Ishikawa (cell line): ENCODE results near the gene UBL7.

Source experiments
- CEBPB ChIP-seq: IDR thresholded peaks from 2 replicates; pipeline ENCODE4 v1.6.1; 2012
- CREB1 ChIP-seq: IDR thresholded peaks from 2 replicates; pipeline ENCODE4 v1.6.1; 2012; ENCODE audit warnings: low read depth
- EGR1 ChIP-seq: IDR thresholded peaks from 2 replicates; pipeline ENCODE4 v1.6.1; 2012
- EP300 ChIP-seq: IDR thresholded peaks from 2 replicates; pipeline ENCODE4 v1.6.1; 2012; ENCODE audit warnings: borderline replicate concordance
- FOXM1 ChIP-seq: IDR thresholded peaks from 2 replicates; pipeline ENCODE4 v1.6.1; 2012; ENCODE audit warnings: low read depth, borderline replicate concordance
- MAX ChIP-seq: IDR thresholded peaks from 2 replicates; pipeline ENCODE4 v1.6.1; 2012
- NFIC ChIP-seq: IDR thresholded peaks from 2 replicates; pipeline ENCODE4 v1.6.1; 2012
- RAD21 ChIP-seq: IDR thresholded peaks from 2 replicates; pipeline ENCODE4 v1.6.1; 2012; ENCODE audit warnings: low read depth
- TAF1 ChIP-seq: IDR thresholded peaks from 2 replicates; pipeline ENCODE4 v1.6.1; 2012; ENCODE audit warnings: low read depth, mild to moderate bottlenecking
- TCF12 ChIP-seq: IDR thresholded peaks from 2 replicates; pipeline ENCODE4 v1.6.1; 2012; ENCODE audit warnings: low read depth
- TEAD4 ChIP-seq: IDR thresholded peaks from 2 replicates; pipeline ENCODE4 v1.6.1; 2012
- YY1 ChIP-seq: IDR thresholded peaks from 2 replicates; pipeline ENCODE4 v1.6.1; 2012; ENCODE audit warnings: low read depth
- ZBTB7A ChIP-seq: IDR thresholded peaks from 2 replicates; pipeline ENCODE4 v1.6.1; 2012; ENCODE audit warnings: low read depth
- TF ChIP-seq, protein P1 (sequence below): IDR thresholded peaks from 2 replicates; pipeline ENCODE4 v1.6.1; 2012
- TF ChIP-seq, protein P2 (sequence below): IDR thresholded peaks from 2 replicates; pipeline ENCODE4 v1.6.1; 2012; ENCODE audit warnings: low read depth, mild to moderate bottlenecking

Gene UBL7

GRCh38 chr15:74406517-74406916, 54.4 kb downstream of the UBL7 start:
- TF ChIP-seq CEBPB (no peak), YY1 (no peak), CREB1 (no peak)

DNA sequence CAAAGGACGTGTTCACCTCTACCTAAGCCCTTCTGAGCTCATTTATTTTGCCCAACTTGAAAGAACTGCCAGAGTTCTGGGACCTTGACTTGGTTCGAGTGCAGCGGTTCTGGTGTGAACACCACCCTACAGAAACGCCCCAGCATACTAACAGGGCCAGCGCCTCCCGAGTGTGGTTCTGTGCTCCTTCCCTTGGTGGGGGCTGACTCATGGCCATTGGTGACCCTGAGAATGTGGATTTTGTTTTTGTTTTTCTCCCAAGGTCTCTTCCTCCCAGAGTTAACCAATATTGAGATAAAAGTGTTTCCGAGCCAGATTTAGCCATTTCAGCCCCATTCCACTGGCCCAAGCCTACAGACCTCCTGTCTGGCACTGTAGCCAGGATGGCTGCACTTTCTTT, 55.1 kb downstream of the UBL7 start:
- no peak for TF ChIP-seq CREB1
- TF ChIP-seq RAD21 = no peak
- TF ChIP-seq EP300 = no peak
- TF ChIP-seq TEAD4 = no peak
- TF ChIP-seq, protein P1, sequence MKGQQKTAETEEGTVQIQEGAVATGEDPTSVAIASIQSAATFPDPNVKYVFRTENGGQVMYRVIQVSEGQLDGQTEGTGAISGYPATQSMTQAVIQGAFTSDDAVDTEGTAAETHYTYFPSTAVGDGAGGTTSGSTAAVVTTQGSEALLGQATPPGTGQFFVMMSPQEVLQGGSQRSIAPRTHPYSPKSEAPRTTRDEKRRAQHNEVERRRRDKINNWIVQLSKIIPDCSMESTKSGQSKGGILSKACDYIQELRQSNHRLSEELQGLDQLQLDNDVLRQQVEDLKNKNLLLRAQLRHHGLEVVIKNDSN = no peak
- no peak for TF ChIP-seq MAX
- TF ChIP-seq TCF12 = no peak

DNA sequence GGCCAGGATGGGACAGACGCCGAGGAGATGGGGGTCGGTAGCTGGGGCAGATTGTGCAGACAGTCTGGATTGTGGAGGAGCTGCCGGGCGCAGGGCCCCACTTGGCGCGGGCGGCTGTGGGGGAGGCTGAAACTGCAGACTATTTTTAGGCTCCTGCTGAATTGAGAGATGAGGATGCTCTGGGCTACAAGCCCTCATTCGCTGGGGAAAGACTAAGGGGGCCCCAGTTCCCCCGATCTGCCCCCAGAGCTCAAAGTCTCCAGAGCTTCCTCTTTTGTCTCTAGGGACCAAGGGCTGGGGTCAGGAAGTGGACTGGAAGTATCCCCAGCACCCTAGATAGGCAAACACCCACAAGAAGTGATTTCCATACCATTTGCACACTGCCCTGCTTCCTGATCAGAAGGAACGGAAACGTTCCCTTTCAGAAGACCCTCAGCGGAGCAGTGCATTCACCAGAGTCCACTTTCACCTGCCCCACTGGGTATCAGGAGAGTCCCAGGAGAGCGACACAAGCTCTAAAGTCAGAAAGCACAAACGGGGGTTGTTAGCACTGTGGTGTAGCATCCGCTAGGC, 56.9 kb downstream of the UBL7 start:
- TF ChIP-seq RAD21 (no peak), CREB1 (no peak), TCF12 (no peak), MAX (no peak), EGR1 (no peak), TAF1 (no peak), NFIC (no peak), YY1 (no peak)
- TF ChIP-seq, protein P1 = no peak

DNA sequence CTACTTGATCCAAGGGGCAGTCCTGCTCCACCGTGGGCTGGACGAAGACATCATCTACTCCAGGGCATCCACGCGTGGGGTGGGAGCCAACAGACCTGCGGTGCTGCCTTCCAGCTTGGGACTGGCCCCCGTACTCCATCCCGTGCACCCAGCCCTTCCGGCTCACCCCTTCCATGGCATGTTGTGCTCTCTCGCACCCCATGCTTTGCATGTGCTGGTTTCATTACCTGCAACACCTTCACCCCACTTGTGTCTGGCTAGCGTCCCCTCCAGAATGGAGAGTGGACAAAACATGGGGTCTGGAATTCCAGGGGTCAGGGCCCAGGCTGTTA, 57.4 kb downstream of the UBL7 start:
- TF ChIP-seq MAX = no peak

DNA sequence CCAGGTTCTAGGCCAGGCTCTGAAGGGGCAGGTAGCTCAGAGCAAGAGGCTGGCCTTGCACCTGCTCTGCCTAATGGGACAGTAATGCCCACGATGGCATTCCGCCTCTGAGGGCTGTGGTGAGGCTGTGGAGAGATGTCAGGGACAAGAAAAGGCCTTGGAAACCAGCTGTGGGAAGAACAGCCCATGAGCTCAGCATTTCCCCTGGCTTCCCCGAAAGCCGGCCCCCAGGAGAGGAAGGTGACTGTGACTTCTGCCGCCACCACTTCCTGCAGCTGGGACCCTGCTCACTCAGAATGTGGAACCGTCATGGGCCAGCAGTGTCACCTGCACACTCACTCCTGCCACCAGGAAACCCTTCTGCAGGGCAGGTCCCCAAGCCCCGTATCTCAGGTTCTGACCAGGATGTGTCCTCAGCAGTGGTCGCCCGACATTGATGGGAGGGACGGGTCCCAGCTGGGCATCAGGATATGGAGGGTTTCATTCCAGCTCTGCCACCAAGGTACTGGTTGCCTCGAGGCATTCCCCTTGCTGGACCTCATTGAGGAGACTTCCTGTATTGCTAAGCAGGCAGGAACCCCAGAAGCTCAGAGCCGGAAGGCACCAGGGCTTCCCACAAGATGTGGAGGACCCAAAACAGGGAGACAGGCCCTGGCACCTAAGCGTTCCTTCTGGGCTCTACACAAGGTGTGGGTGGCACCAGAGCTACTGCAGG, 57.9 kb downstream of the UBL7 start:
- TF ChIP-seq, protein P2, sequence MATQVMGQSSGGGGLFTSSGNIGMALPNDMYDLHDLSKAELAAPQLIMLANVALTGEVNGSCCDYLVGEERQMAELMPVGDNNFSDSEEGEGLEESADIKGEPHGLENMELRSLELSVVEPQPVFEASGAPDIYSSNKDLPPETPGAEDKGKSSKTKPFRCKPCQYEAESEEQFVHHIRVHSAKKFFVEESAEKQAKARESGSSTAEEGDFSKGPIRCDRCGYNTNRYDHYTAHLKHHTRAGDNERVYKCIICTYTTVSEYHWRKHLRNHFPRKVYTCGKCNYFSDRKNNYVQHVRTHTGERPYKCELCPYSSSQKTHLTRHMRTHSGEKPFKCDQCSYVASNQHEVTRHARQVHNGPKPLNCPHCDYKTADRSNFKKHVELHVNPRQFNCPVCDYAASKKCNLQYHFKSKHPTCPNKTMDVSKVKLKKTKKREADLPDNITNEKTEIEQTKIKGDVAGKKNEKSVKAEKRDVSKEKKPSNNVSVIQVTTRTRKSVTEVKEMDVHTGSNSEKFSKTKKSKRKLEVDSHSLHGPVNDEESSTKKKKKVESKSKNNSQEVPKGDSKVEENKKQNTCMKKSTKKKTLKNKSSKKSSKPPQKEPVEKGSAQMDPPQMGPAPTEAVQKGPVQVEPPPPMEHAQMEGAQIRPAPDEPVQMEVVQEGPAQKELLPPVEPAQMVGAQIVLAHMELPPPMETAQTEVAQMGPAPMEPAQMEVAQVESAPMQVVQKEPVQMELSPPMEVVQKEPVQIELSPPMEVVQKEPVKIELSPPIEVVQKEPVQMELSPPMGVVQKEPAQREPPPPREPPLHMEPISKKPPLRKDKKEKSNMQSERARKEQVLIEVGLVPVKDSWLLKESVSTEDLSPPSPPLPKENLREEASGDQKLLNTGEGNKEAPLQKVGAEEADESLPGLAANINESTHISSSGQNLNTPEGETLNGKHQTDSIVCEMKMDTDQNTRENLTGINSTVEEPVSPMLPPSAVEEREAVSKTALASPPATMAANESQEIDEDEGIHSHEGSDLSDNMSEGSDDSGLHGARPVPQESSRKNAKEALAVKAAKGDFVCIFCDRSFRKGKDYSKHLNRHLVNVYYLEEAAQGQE = no peak
- no peak for TF ChIP-seq EGR1
- TF ChIP-seq FOXM1 = no peak
- TF ChIP-seq, protein P1 = no peak
- TF ChIP-seq YY1 = no peak
- no peak for TF ChIP-seq CEBPB
- TF ChIP-seq TCF12 = no peak

- TF ChIP-seq FOXM1 = no peak
- TF ChIP-seq TEAD4 = no peak
- TF ChIP-seq NFIC = no peak
- TF ChIP-seq EGR1 = no peak
- TF ChIP-seq MAX = no peak
- TF ChIP-seq CREB1 = no peak
Measured at GRCh38 chr15:74402337-74402841, 58.6 kb downstream of the UBL7 start.

- TF ChIP-seq, protein P2 = no peak
- TF ChIP-seq TCF12 = peak; percentile 59; the same call in 1 of the 2 replicates
- TF ChIP-seq EGR1 = no peak
- no peak for TF ChIP-seq TAF1
- TF ChIP-seq YY1 = no peak
- TF ChIP-seq, protein P1 = no peak
- TF ChIP-seq MAX = peak; percentile 45; the same call in 1 of the 2 replicates
- no peak for TF ChIP-seq RAD21
- no peak for TF ChIP-seq FOXM1
- peak; percentile 16; the same call in 1 of the 2 replicates for TF ChIP-seq EP300
- TF ChIP-seq ZBTB7A = peak; percentile 19; the same call in 1 of the 2 replicates
- no peak for TF ChIP-seq CEBPB
- no peak for TF ChIP-seq TEAD4
- no peak for TF ChIP-seq CREB1
- peak; percentile 69 for TF ChIP-seq NFIC
Measured at GRCh38 chr15:74400915-74401757, 59.8 kb downstream of the UBL7 start.
